CD4-positive, alpha-beta memory T cell (primary cell): Measurements from ENCODE around the gene NACC2. TPM values are rescaled to one million over a fixed set of nuclear protein-coding genes. Genes with fewer than 3 reads are reported as not detected.

Experiments used
- CTCF ChIA-PET: fragments of 350-600 bp; sonication (Branson Sonifier 250); formaldehyde crosslinking; loops from one replicate; lab custom pipeline; 2021; ENCODE audit warnings: inconsistent platforms; ENCODE audit not compliant: partially characterized antibody; lab: Charles Lee
- POLR2A ChIA-PET: fragments of 350-600 bp; sonication (Branson Sonifier 250); formaldehyde crosslinking; loops from one replicate; lab custom pipeline; 2021; ENCODE audit not compliant: partially characterized antibody; lab: Charles Lee
- DNase-seq, 5 donors: peaks; one replicate each; pipeline versions ENCODE4 v3.0.0 to v3.0.0-alpha.2; 2020 to 2022; ENCODE audit warnings: mixed read lengths in 1 of 5
- H3K27ac ChIP-seq: one replicate; pipeline ENCODE4 v1.7.0; 2013; ENCODE audit warnings: low read depth, low read length
- H3K27me3 ChIP-seq: 2 replicates; pipeline ENCODE4 v1.7.0; 2013; ENCODE audit warnings: mild to moderate bottlenecking, low read length, moderate library complexity; ENCODE audit not compliant: insufficient read depth
- H3K36me3 ChIP-seq: 2 replicates; pipeline ENCODE4 v1.7.0; 2013; ENCODE audit warnings: mild to moderate bottlenecking, low read length, moderate library complexity; ENCODE audit not compliant: insufficient read depth
- H3K4me1 ChIP-seq: 2 replicates; pipeline ENCODE4 v1.7.0; 2013; ENCODE audit warnings: mild to moderate bottlenecking, low read length, moderate library complexity; ENCODE audit not compliant: insufficient read depth
- H3K4me3 ChIP-seq, 2 donors: one replicate each; pipeline ENCODE4 v1.7.0; 2013; ENCODE audit warnings: low read length in 2 of 2, mild to moderate bottlenecking in 1 of 2
- H3K9me3 ChIP-seq, 2 donors: one replicate each; pipeline ENCODE4 v1.7.0; 2013; ENCODE audit warnings: low read length in 2 of 2, control low read depth in 1 of 2; ENCODE audit not compliant: control insufficient read depth in 1 of 2
- H3K27ac Mint-ChIP-seq, 7 donors: one replicate each; pipeline ENCODE4 v1.8.0; 2020 to 2021; ENCODE audit warnings: mixed read lengths in 7 of 7, mild to moderate bottlenecking in 6 of 7, inconsistent platforms in 3 of 7, moderate library complexity in 3 of 7
- H3K27me3 Mint-ChIP-seq, 2 donors: one replicate each; pipeline ENCODE4 v1.8.0; 2020 to 2021; ENCODE audit warnings: mixed read lengths in 2 of 2
- H3K36me3 Mint-ChIP-seq, 2 donors: one replicate each; pipeline ENCODE4 v1.8.0; 2020 to 2021; ENCODE audit warnings: mixed read lengths in 2 of 2, inconsistent platforms in 1 of 2, mild to moderate bottlenecking in 1 of 2
- H3K4me1 Mint-ChIP-seq, 4 donors: one replicate each; pipeline ENCODE4 v1.8.0; 2020 to 2021; ENCODE audit warnings: mixed read lengths in 4 of 4, mild to moderate bottlenecking in 1 of 4
- H3K4me3 Mint-ChIP-seq, 8 donors: one replicate each; pipeline ENCODE4 v1.8.0; 2020 to 2021; ENCODE audit warnings: mixed read lengths in 8 of 8, mild to moderate bottlenecking in 7 of 8, moderate library complexity in 6 of 8, inconsistent platforms in 3 of 8
- H3K9me3 Mint-ChIP-seq, 8 donors: one replicate each; pipeline ENCODE4 v1.8.0; 2020 to 2021; ENCODE audit warnings: mixed read lengths in 8 of 8, mild to moderate bottlenecking in 5 of 8, inconsistent platforms in 3 of 8, moderate library complexity in 1 of 8
- intact Hi-C: fragments of 100-400 bp; cut with micrococcal nuclease; formaldehyde crosslinking; loops from one replicate; pipeline ENCODE4 v1.15.1; 2023
- polyA plus RNA-seq, 2 donors: library from polyadenylated mRNA; unstranded; fragments of 300-500 nt; fragmentation: Illumina TruSeq; gene quantifications; one replicate each; pipeline ENCODE4 v1.2.3, GENCODE V29; 2021
- total RNA-seq, 2 experiments: library from RNA; stranded (reverse); gene quantifications; one replicate each; pipeline ENCODE4 v1.2.3, GENCODE V29; 2021

Gene NACC2
- total and polyA plus RNA-seq, 4 experiments from 2014 or later = 0.58 to 12.2 (median 7.1) TPM

- Histone ChIP-seq H3K27ac (no peak overlapping the region), H3K9me3 (no peaks in the 10 kb centered on the region), H3K4me3 (no peak overlapping the region), H3K4me1 (peaks cover 21% of the 10 kb centered on the region), H3K27me3 (no peaks in the 10 kb centered on the region), H3K36me3 (peaks cover 9% of the 10 kb centered on the region)
- no peak for DNase-seq
- Mint-ChIP-seq H3K4me3 (peak overlapping the region in 5 of 8 donors; percentile 21 to 62 (median 31)), H3K4me1 (peaks cover 10 to 44% (median 22%) of the 10 kb centered on the region in 4 donors), H3K36me3 (peaks cover 0 to 19% of the 10 kb centered on the region in 2 donors), H3K9me3 (peaks cover 0 to 2% (median 0%) of the 10 kb centered on the region in 8 donors), H3K27ac (peak overlapping the region in 1 of 7 donors; percentile 12), H3K27me3 (peaks cover under 1 to 1% of the 10 kb centered on the region in 2 donors)
- intact Hi-C loops = no loop called here
- ChIA-PET CTCF (interaction anchor here (1.3 kb wide), 1 partner anchor 1621 kb away, joined by 3 read pairs; the partner anchor contains the start of gene DPH7), POLR2A (interaction anchor here (3.4 kb wide), 1 partner anchor 51 kb away, joined by 23 read pairs; the partner anchor contains the start of gene CAMSAP1)
These were observed 136.6 kb downstream of the NACC2 start for GRCh38 chr9:135958485-135958884.

- no peak for DNase-seq
- Histone ChIP-seq H3K9me3 (no peaks in the 10 kb centered on the region), H3K36me3 (peaks cover 13% of the 10 kb centered on the region), H3K27me3 (no peaks in the 10 kb centered on the region), H3K4me1 (peaks cover 21% of the 10 kb centered on the region), H3K27ac (no peak overlapping the region), H3K4me3 (no peak overlapping the region)
- Mint-ChIP-seq H3K36me3 (peaks cover 5 to 27% of the 10 kb centered on the region in 2 donors), H3K27me3 (no peaks in the 10 kb centered on the region), H3K9me3 (peaks cover 0 to 2% (median 0%) of the 10 kb centered on the region in 8 donors), H3K4me1 (peaks cover 10 to 41% (median 22%) of the 10 kb centered on the region in 4 donors), H3K27ac (peak overlapping the region in 1 of 7 donors; percentile 27), H3K4me3 (no peak overlapping the region)
- intact Hi-C loops = no loop called here
- POLR2A ChIA-PET = no interaction called here
- CTCF ChIA-PET = no interaction called here
These were observed 137.7 kb downstream of the NACC2 start for GRCh38 chr9:135957431-135957830.

- Histone ChIP-seq H3K27ac (no peak overlapping the region), H3K27me3 (no peaks in the 10 kb centered on the region), H3K9me3 (no peaks in the 10 kb centered on the region), H3K4me1 (peaks cover 18% of the 10 kb centered on the region), H3K4me3 (no peak overlapping the region), H3K36me3 (peaks cover 19% of the 10 kb centered on the region)
- H3K36me3 Mint-ChIP-seq = peaks cover 11 to 31% of the 10 kb centered on the region in 2 donors
- ChIA-PET POLR2A (no interaction called here), CTCF (no interaction called here)
- H3K4me3 Mint-ChIP-seq = no peak overlapping the region
- no peak for DNase-seq
- peak overlapping the region in 3 of 7 donors; percentile 7 to 53 (median 27) for H3K27ac Mint-ChIP-seq
- no peaks in the 10 kb centered on the region for H3K27me3 Mint-ChIP-seq
- H3K9me3 Mint-ChIP-seq = peaks cover 0 to 2% (median 0%) of the 10 kb centered on the region in 8 donors
- intact Hi-C loops = no loop called here
- peaks cover 10 to 35% (median 18%) of the 10 kb centered on the region in 4 donors for H3K4me1 Mint-ChIP-seq
These were observed 138.3 kb downstream of the NACC2 start for GRCh38 chr9:135956802-135957174.

Other genes starting within 250 kb of the NACC2 start
- 10 to 100 TPM; 40.6 to 51.7 TPM for gene CAMSAP1, start 187.7 kb downstream of the NACC2 start, total RNA-seq
- gene CAMSAP1, start 187.7 kb downstream of the NACC2 start, polyA plus RNA-seq = 1 to 10 TPM in 1 of 2 donors, under 1 TPM in 1; 0.76 to 4.4 TPM
- 10 to 100 TPM; 28.4 to 32.8 TPM for gene UBAC1, start 133.9 kb downstream of the NACC2 start, total RNA-seq
- gene UBAC1, start 133.9 kb downstream of the NACC2 start, polyA plus RNA-seq = 10 to 100 TPM; 23.0 to 27.7 TPM
- gene TMEM250, start 23.6 kb upstream of the NACC2 start, total RNA-seq = 10 to 100 TPM; 52.1 to 55.8 TPM
- gene TMEM250, start 23.6 kb upstream of the NACC2 start, polyA plus RNA-seq = 10 to 100 TPM; 46.7 to 67.3 TPM
- not detected for gene LHX3, start 109.8 kb upstream of the NACC2 start, total RNA-seq
- gene LHX3, start 109.8 kb upstream of the NACC2 start, polyA plus RNA-seq = not detected
- gene QSOX2, start 150.5 kb upstream of the NACC2 start, total RNA-seq = 10 to 100 TPM; 14.8 to 15.0 TPM
- gene QSOX2, start 150.5 kb upstream of the NACC2 start, polyA plus RNA-seq = under 1 TPM; 0.35 to 0.87 TPM
- not detected for gene CCDC187, start 208.8 kb upstream of the NACC2 start, total RNA-seq
- not detected for gene CCDC187, start 208.8 kb upstream of the NACC2 start, polyA plus RNA-seq
- 1 to 10 TPM; 7.6 to 8.1 TPM for gene GPSM1, start 232.2 kb upstream of the NACC2 start, total RNA-seq
- gene GPSM1, start 232.2 kb upstream of the NACC2 start, polyA plus RNA-seq = 1 to 10 TPM in 1 of 2 donors, under 1 TPM in 1; 0.78 to 1.6 TPM